Measurements from ENCODE around the gene BEND6.

DNA sequence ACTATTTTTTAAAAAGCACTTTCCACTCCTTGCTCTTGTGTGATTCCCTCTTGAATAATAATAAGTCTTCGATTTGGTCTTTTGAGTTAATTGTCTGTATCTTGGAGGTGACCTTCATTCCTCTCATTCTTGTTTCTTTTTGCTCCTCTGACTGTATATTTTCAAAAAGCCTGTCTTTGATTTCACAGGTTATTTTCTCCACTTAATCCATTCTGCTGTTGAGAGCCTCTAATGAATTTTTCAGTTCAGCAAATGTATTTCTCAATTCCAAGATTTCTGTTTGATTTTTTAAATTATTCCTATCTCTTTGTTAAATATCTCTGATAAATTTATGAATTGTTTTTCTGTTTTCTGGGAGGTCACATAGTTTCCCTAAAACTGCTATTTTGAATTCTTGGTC lies 69.9 kb downstream of the BEND6 start:
- TF ChIP-seq, protein P1, sequence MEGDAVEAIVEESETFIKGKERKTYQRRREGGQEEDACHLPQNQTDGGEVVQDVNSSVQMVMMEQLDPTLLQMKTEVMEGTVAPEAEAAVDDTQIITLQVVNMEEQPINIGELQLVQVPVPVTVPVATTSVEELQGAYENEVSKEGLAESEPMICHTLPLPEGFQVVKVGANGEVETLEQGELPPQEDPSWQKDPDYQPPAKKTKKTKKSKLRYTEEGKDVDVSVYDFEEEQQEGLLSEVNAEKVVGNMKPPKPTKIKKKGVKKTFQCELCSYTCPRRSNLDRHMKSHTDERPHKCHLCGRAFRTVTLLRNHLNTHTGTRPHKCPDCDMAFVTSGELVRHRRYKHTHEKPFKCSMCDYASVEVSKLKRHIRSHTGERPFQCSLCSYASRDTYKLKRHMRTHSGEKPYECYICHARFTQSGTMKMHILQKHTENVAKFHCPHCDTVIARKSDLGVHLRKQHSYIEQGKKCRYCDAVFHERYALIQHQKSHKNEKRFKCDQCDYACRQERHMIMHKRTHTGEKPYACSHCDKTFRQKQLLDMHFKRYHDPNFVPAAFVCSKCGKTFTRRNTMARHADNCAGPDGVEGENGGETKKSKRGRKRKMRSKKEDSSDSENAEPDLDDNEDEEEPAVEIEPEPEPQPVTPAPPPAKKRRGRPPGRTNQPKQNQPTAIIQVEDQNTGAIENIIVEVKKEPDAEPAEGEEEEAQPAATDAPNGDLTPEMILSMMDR (IDR thresholded peaks at IDR 0.05), result no peak
- no peak for TF ChIP-seq POLR2A (IDR thresholded peaks at IDR 0.05)

Data from vagina (tissue), 2 donors.